SK-N-SH treated with all-trans-retinoic acid at 6 μM for 48 hours (cell line): Measurements from ENCODE around the gene STX12.

ENCODE experiments used
- ATAC-seq: fragments of 200-7000 bp; cut with Tn5 transposase; 3 replicates; pipeline ENCODE4 v1.9.1; 2020; ENCODE audit warnings: mild to moderate bottlenecking, moderate library complexity
- ARNTL ChIP-seq: fragments of 450-650 bp; formaldehyde crosslinking; IDR thresholded peaks from 2 replicates; pipeline ENCODE4 v1.5.0; 2020; ENCODE audit warnings: low read depth, mild to moderate bottlenecking, moderate library complexity, borderline replicate concordance
- BACH2 ChIP-seq: fragments of 250-450 bp; sonication (Bioruptor Pico); IDR thresholded peaks from 2 replicates; pipeline ENCODE4 v1.9.0; 2021; ENCODE audit warnings: mild to moderate bottlenecking, borderline replicate concordance
- CSDC2 ChIP-seq: fragments of 250-450 bp; sonication (Bioruptor Pico); IDR thresholded peaks from 2 replicates; pipeline ENCODE4 v1.5.0; 2020; ENCODE audit warnings: mild to moderate bottlenecking, moderate library complexity
- CSRNP3 ChIP-seq: fragments of 250-450 bp; sonication (Bioruptor Pico); IDR thresholded peaks from 2 replicates; pipeline ENCODE4 v1.5.1; 2021; ENCODE audit warnings: mild to moderate bottlenecking, moderate library complexity
- ESRRG ChIP-seq: fragments of 250-450 bp; sonication (Bioruptor Pico); IDR thresholded peaks from 2 replicates; pipeline ENCODE4 v1.6.1; 2021; ENCODE audit warnings: mild to moderate bottlenecking
- GLIS3 ChIP-seq: fragments of 250-450 bp; sonication (Bioruptor Pico); IDR thresholded peaks from 2 replicates; pipeline ENCODE4 v1.5.0; 2020; ENCODE audit warnings: mild to moderate bottlenecking, moderate library complexity
- ISL1 ChIP-seq: fragments of 250-450 bp; sonication (Bioruptor Pico); IDR thresholded peaks from 2 replicates; pipeline ENCODE4 v2.1.2; 2022; ENCODE audit warnings: mild to moderate bottlenecking, moderate library complexity
- OSR1 ChIP-seq: fragments of 250-450 bp; sonication (Bioruptor Pico); IDR thresholded peaks from 2 replicates; pipeline ENCODE4 v1.8.0; 2022; ENCODE audit warnings: moderate library complexity, mild to moderate bottlenecking, inconsistent platforms
- PATZ1 ChIP-seq: fragments of 250-450 bp; sonication (Bioruptor Pico); IDR thresholded peaks from 2 replicates; pipeline ENCODE4 v1.8.0; 2020; ENCODE audit warnings: mild to moderate bottlenecking, moderate library complexity, borderline replicate concordance
- POU6F1 ChIP-seq: fragments of 250-450 bp; sonication (Bioruptor Pico); IDR thresholded peaks from 2 replicates; pipeline ENCODE4 v1.8.0; 2021; ENCODE audit warnings: low read depth, mild to moderate bottlenecking, moderate library complexity, borderline replicate concordance
- PPARA ChIP-seq: fragments of 250-450 bp; sonication (Bioruptor Pico); IDR thresholded peaks from 2 replicates; pipeline ENCODE4 v1.5.0; 2020; ENCODE audit warnings: mild to moderate bottlenecking, borderline replicate concordance
- SNAI2 ChIP-seq: fragments of 250-450 bp; sonication (Bioruptor Pico); IDR thresholded peaks from 2 replicates; pipeline ENCODE4 v1.5.0; 2020; ENCODE audit warnings: mild to moderate bottlenecking, moderate library complexity
- TOX ChIP-seq: fragments of 250-450 bp; sonication (Bioruptor Pico); IDR thresholded peaks from 2 replicates; pipeline ENCODE4 v1.8.0; 2021; ENCODE audit warnings: mild to moderate bottlenecking, moderate library complexity, borderline replicate concordance
- ZC3H10 ChIP-seq: fragments of 250-450 bp; sonication (Bioruptor Pico); IDR thresholded peaks from 2 replicates; pipeline ENCODE4 v1.5.1; 2021; ENCODE audit warnings: mild to moderate bottlenecking, moderate library complexity
- ZFP3 ChIP-seq: fragments of 250-450 bp; sonication (Bioruptor Pico); IDR thresholded peaks from 2 replicates; pipeline ENCODE4 v1.5.0; 2020; ENCODE audit warnings: mild to moderate bottlenecking, moderate library complexity
- ZFP30 ChIP-seq: fragments of 450-650 bp; formaldehyde crosslinking; IDR thresholded peaks from 2 replicates; pipeline ENCODE4 v1.5.0; 2022; ENCODE audit warnings: mild to moderate bottlenecking, moderate library complexity
- ZNF565 ChIP-seq: fragments of 450-650 bp; formaldehyde crosslinking; conservative IDR thresholded peaks from 2 replicates; pipeline ENCODE4 v1.5.0; 2020; ENCODE audit warnings: low read depth, mild to moderate bottlenecking, moderate library complexity
- ZNF8 ChIP-seq: fragments of 450-650 bp; formaldehyde crosslinking; IDR thresholded peaks from 2 replicates; pipeline ENCODE4 v1.5.0; 2020; ENCODE audit warnings: mild to moderate bottlenecking, moderate library complexity
- TF ChIP-seq, protein P1 (sequence below): fragments of 250-450 bp; sonication (Bioruptor Pico); IDR thresholded peaks from 2 replicates; pipeline ENCODE4 v1.5.1; 2020; ENCODE audit warnings: low read depth, mild to moderate bottlenecking, moderate library complexity

STX12 gene

GRCh38 chr1:27724961-27725373 lies 48.1 kb upstream of the STX12 start (continued):
- TF ChIP-seq POU6F1, result no peak
- TF ChIP-seq GLIS3 (CRISPR knock-in tag), result no peak
- no peak for TF ChIP-seq CSDC2
- no peak for TF ChIP-seq PATZ1 (CRISPR knock-in tag)
- TF ChIP-seq ISL1 (CRISPR knock-in tag), result no peak
- TF ChIP-seq ZFP30 (CRISPR knock-in tag), result no peak

DNA sequence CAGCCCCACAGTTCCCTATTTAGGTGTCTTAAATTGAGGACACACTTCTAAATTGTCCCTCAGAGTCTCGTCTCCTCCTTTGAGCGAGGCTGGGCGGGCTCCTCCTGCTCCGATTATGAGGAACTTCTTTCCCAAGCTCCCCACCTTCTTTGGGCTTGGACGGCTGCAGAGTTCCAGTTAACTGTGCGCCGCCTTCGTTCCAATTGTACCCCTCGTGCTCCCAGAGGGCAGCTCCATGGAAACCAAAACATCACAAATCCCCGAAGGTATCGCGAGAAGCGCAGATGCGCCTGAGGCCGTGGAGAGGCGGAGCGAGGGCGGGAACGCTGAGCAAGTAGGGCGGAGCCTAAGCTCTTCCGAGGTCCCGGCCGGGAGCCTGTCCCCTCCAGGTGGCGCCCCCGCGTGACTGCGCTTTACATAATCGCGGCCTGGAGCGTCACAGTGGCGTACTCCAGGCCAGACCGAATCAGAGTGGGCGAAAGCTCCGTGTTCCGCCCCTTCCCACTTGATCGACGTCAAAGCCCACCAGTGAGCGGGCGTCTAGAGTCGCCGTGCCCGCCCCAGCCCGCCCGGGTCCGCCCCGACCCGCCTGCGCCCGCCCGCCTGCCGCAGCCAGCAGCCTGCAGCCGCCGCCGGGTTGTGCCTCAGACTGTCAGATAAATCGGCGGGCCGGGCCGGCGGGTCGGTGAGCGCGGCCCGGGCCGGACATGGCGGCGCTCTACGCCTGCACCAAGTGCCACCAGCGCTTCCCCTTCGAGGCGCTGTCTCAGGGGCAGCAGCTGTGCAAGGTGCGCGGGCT lies 47.4 kb upstream of the STX12 start, which contains the start of gene FAM76A:
Gene FAM76A, plus strand, starts transcription at position 588 of the 799 bp plus-strand sequence. Its CDS starts 120 bp downstream, at position 708.
- peak; percentile 98 for ATAC-seq
- no peak for TF ChIP-seq ESRRG (CRISPR knock-in tag)
- peak; percentile 68; the same call in 1 of the 2 replicates for TF ChIP-seq CSDC2

GRCh38 chr1:27726173-27727044 lies 46.6 kb upstream of the STX12 start:
- peak; percentile 38 for ATAC-seq
- no peak for TF ChIP-seq PPARA
- no peak for TF ChIP-seq ZNF8 (CRISPR knock-in tag)
- TF ChIP-seq, all 23 proteins: peak for 0

GRCh38 chr1:27727126-27727525 lies 45.9 kb upstream of the STX12 start:
- TF ChIP-seq PATZ1 (CRISPR knock-in tag) (no peak), ZFP30 (CRISPR knock-in tag) (no peak)
- ATAC-seq, result no peak

DNA sequence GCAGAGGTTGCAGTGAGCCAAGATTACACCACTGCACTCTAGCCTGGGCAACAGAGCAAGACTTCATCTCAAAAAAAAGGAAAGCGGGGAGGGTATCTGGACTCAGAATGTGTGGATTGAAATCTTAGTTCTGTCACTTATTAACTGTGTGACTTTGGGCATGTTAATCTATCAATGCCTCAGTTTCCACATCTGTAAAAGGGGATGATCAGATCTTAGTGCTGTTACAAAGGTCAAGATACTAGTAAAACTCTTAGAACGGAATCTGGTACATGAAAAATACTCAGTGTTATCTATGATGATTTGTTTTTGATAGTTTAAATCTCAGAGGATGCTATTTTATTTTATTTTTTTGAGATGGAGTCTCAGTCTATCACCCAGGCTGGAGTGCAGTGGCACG lies 36.8 kb upstream of the STX12 start:
- TF ChIP-seq ARNTL (CRISPR knock-in tag) (no peak), ZC3H10 (CRISPR knock-in tag) (no peak), TOX (CRISPR knock-in tag) (no peak), ZFP3 (CRISPR knock-in tag) (no peak), OSR1 (no peak), ESRRG (CRISPR knock-in tag) (no peak), SNAI2 (CRISPR knock-in tag) (no peak), BACH2 (CRISPR knock-in tag) (no peak), ZNF565 (CRISPR knock-in tag) (no peak), CSDC2 (no peak), CSRNP3 (CRISPR knock-in tag) (no peak), PPARA (no peak)
- TF ChIP-seq, protein P1, sequence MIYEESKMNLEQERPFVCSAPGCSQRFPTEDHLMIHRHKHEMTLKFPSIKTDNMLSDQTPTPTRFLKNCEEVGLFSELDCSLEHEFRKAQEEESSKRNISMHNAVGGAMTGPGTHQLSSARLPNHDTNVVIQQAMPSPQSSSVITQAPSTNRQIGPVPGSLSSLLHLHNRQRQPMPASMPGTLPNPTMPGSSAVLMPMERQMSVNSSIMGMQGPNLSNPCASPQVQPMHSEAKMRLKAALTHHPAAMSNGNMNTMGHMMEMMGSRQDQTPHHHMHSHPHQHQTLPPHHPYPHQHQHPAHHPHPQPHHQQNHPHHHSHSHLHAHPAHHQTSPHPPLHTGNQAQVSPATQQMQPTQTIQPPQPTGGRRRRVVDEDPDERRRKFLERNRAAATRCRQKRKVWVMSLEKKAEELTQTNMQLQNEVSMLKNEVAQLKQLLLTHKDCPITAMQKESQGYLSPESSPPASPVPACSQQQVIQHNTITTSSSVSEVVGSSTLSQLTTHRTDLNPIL, result no peak
- no peak for ATAC-seq
